Retinal pigment epithelial cell (primary cell): Measurements from ENCODE around the gene CREB3L2.

ENCODE experiments used
- DNase-seq: peaks from one replicate; pipeline ENCODE4 v3.0.0-alpha.2; 2010; ENCODE audit warnings: low read depth
- H3K4me3 ChIP-seq: 2 replicates; pipeline ENCODE4 v1.5.1; 2011; ENCODE audit warnings: mild to moderate bottlenecking, low read length, control low read depth, moderate library complexity
- TF ChIP-seq, protein P1 (sequence below): conservative IDR thresholded peaks from 2 replicates; pipeline ENCODE4 v1.5.1; 2011; ENCODE audit warnings: low read depth, low read length, control low read depth, inconsistent platforms

Gene CREB3L2

DNA sequence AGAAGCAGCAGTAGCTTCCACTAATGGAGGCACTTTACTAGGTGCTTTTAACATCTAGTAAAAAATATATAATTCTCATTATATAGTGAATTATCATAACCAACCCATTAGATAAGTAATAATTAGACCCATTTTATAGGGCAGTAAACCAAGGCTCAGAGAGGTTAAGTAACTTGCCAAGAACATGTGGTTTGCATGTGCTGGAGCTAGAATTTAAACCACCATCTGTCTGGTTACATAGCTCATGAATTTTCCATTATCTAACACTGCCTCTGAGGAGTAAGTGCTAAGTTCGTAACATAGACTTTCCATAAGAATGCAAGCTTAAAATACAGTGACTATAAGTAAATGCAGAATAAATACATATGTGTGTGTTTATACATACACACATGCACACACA, 41.9 kb downstream of the CREB3L2 start:
- no peak overlapping the region for H3K4me3 ChIP-seq
- no peak for DNase-seq
- TF ChIP-seq, protein P1, sequence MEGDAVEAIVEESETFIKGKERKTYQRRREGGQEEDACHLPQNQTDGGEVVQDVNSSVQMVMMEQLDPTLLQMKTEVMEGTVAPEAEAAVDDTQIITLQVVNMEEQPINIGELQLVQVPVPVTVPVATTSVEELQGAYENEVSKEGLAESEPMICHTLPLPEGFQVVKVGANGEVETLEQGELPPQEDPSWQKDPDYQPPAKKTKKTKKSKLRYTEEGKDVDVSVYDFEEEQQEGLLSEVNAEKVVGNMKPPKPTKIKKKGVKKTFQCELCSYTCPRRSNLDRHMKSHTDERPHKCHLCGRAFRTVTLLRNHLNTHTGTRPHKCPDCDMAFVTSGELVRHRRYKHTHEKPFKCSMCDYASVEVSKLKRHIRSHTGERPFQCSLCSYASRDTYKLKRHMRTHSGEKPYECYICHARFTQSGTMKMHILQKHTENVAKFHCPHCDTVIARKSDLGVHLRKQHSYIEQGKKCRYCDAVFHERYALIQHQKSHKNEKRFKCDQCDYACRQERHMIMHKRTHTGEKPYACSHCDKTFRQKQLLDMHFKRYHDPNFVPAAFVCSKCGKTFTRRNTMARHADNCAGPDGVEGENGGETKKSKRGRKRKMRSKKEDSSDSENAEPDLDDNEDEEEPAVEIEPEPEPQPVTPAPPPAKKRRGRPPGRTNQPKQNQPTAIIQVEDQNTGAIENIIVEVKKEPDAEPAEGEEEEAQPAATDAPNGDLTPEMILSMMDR: no peak

- no peak overlapping the region for H3K4me3 ChIP-seq
- TF ChIP-seq, protein P1: no peak
- DNase-seq: no peak
Observed at GRCh38 chr7:137958470-137959431, 43.1 kb downstream of the CREB3L2 start.

- H3K4me3 ChIP-seq: no peak overlapping the region
- TF ChIP-seq, protein P1: no peak
- DNase-seq: no peak
Observed at GRCh38 chr7:137957887-137958286, 44.0 kb downstream of the CREB3L2 start.

- no peak overlapping the region for H3K4me3 ChIP-seq
- TF ChIP-seq, protein P1: no peak
- DNase-seq: no peak
Observed at GRCh38 chr7:137956591-137956990, 45.3 kb downstream of the CREB3L2 start.

- H3K4me3 ChIP-seq: no peak overlapping the region
- TF ChIP-seq, protein P1: no peak
- no peak for DNase-seq
Observed at GRCh38 chr7:137956183-137956582, 45.7 kb downstream of the CREB3L2 start.

DNA sequence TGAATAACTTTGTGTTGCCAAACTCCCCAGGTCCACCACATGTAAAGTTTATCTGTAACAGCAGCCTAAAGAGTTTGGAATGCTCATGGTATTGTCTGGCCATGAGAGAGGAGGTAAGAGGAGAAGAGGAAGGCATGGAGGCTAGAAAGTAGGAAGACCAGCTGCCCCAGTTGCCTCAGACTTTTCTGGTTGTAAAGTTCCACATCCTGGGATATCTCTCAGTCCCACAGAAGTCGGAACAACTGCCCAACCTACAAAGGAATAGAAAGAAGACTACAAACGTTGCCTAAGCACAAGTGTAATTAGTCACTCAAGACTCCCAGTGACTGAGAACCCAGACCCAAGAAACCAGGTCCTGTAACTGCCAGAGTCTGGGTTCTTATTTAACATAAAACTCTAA, 47.3 kb downstream of the CREB3L2 start:
- DNase-seq: no peak
- TF ChIP-seq, protein P1: no peak
- H3K4me3 ChIP-seq: no peak overlapping the region
